Neuronal stem cell (in vitro differentiated cells): ENCODE measurements around the gene MCCD1.

Experiments used
- DNase-seq: peaks from one replicate; pipeline ENCODE4 v3.0.0-alpha.2; 2013; ENCODE audit warnings: low spot score
- H2AFZ ChIP-seq: one replicate; pipeline ENCODE4 v1.6.1; 2013; ENCODE audit warnings: mild to moderate bottlenecking, low read length, inconsistent platforms
- H2AK5ac ChIP-seq: 2 replicates; pipeline ENCODE4 v1.6.1; 2013; ENCODE audit warnings: low read depth, mild to moderate bottlenecking, inconsistent platforms, low read length, moderate library complexity, mixed read lengths
- H2BK120ac ChIP-seq: 2 replicates; pipeline ENCODE4 v1.6.1; 2013; ENCODE audit warnings: low read depth, mild to moderate bottlenecking, inconsistent platforms, low read length, moderate library complexity, mixed read lengths
- H2BK12ac ChIP-seq: one replicate; pipeline ENCODE4 v1.6.1; 2013; ENCODE audit warnings: low read length, inconsistent platforms
- H2BK15ac ChIP-seq: 2 replicates; pipeline ENCODE4 v1.6.1; 2013; ENCODE audit warnings: mild to moderate bottlenecking, low read length, inconsistent platforms, mixed read lengths
- H2BK5ac ChIP-seq: one replicate; pipeline ENCODE4 v1.6.1; 2013; ENCODE audit warnings: inconsistent platforms, mild to moderate bottlenecking, low read length, moderate library complexity
- H3K14ac ChIP-seq: one replicate; pipeline ENCODE4 v1.6.1; 2013; ENCODE audit warnings: low read length, inconsistent platforms
- H3K18ac ChIP-seq: 2 replicates; pipeline ENCODE4 v1.6.1; 2013; ENCODE audit warnings: low read length, inconsistent platforms
- H3K23ac ChIP-seq: 2 replicates; pipeline ENCODE4 v1.6.1; 2013; ENCODE audit warnings: low read depth, mild to moderate bottlenecking, mixed read lengths, low read length, inconsistent platforms; ENCODE audit not compliant: poor library complexity
- H3K27ac ChIP-seq: replicated peaks from 3 replicates; pipeline ENCODE4 v1.5.1; 2013; ENCODE audit warnings: low read length, inconsistent platforms
- H3K27me3 ChIP-seq, 3 experiments: 2 replicates each; pipeline ENCODE4 v1.6.1; 2013; ENCODE audit warnings: low read length in 3 of 3, mild to moderate bottlenecking in 2 of 3, inconsistent platforms in 1 of 3, low read depth in 1 of 3, mixed read lengths in 1 of 3, moderate library complexity in 1 of 3; ENCODE audit not compliant: control insufficient read depth in 3 of 3, insufficient read depth in 3 of 3
- H3K36me3 ChIP-seq, 2 donors: replicated peaks in 1 of 2; 2 replicates each; pipeline ENCODE4 v1.6.1; 2013; ENCODE audit warnings: low read length in 2 of 2; ENCODE audit not compliant: control insufficient read depth in 2 of 2, insufficient read depth in 2 of 2
- H3K4ac ChIP-seq: 2 replicates; pipeline ENCODE4 v1.6.1; 2013; ENCODE audit warnings: inconsistent platforms, mild to moderate bottlenecking, low read length, moderate library complexity
- H3K4me1 ChIP-seq, 2 donors: 1 replicate in 1 of 2; 2 replicates in 1 of 2; pipeline ENCODE4 v1.6.1; 2013; ENCODE audit warnings: low read length in 2 of 2, low read depth in 1 of 2; ENCODE audit not compliant: control insufficient read depth in 2 of 2, insufficient read depth in 1 of 2
- H3K4me2 ChIP-seq: one replicate; pipeline ENCODE4 v1.6.1; 2013; ENCODE audit warnings: mild to moderate bottlenecking, low read length, inconsistent platforms; ENCODE audit not compliant: insufficient read depth, poor library complexity, severe bottlenecking
- H3K4me3 ChIP-seq, 2 donors: 2 replicates each; pipeline ENCODE4 v1.5.1; 2013; ENCODE audit warnings: low read length in 2 of 2, mild to moderate bottlenecking in 2 of 2, inconsistent platforms in 1 of 2, moderate library complexity in 1 of 2
- H3K79me1 ChIP-seq: one replicate; pipeline ENCODE4 v1.6.1; 2013; ENCODE audit warnings: low read depth, mild to moderate bottlenecking, inconsistent platforms, low read length, moderate library complexity
- H3K9ac ChIP-seq: one replicate; pipeline ENCODE4 v1.6.1; 2013; ENCODE audit warnings: mild to moderate bottlenecking, low read depth, low read length, inconsistent platforms; ENCODE audit not compliant: poor library complexity
- H3K9me3 ChIP-seq, 2 donors: replicated peaks in 1 of 2; 2 replicates each; pipeline versions ENCODE3 to v1.6.1; 2013; ENCODE audit warnings: low read length in 2 of 2, mild to moderate bottlenecking in 2 of 2, inconsistent platforms in 1 of 2, low read depth in 1 of 2, mixed read lengths in 1 of 2, moderate library complexity in 1 of 2; ENCODE audit not compliant: control insufficient read depth in 2 of 2, insufficient read depth in 1 of 2
- H4K8ac ChIP-seq: one replicate; pipeline ENCODE4 v1.6.1; 2013; ENCODE audit warnings: low read depth, mild to moderate bottlenecking, inconsistent platforms, low read length, moderate library complexity
- H4K91ac ChIP-seq: one replicate; pipeline ENCODE4 v1.6.1; 2013; ENCODE audit warnings: low read length, low read depth, mild to moderate bottlenecking, inconsistent platforms; ENCODE audit not compliant: poor library complexity
- WGBS, 2 donors: extraction: QIAGEN DNeasy Blood & Tissue Kit; methylation state at CpG; one replicate each; pipeline ENCODE4 v1.1.7; 2013; ENCODE audit warnings: missing lambda C conversion rate in 2 of 2, mixed read lengths in 1 of 2; ENCODE audit not compliant: insufficient read length in 2 of 2, insufficient replicate concordance in 1 of 2; ENCODE audit errors: extremely low coverage in 2 of 2; 5-methylcytosine and 5-hydroxymethylcytosine counted together

The MCCD1 gene

DNA sequence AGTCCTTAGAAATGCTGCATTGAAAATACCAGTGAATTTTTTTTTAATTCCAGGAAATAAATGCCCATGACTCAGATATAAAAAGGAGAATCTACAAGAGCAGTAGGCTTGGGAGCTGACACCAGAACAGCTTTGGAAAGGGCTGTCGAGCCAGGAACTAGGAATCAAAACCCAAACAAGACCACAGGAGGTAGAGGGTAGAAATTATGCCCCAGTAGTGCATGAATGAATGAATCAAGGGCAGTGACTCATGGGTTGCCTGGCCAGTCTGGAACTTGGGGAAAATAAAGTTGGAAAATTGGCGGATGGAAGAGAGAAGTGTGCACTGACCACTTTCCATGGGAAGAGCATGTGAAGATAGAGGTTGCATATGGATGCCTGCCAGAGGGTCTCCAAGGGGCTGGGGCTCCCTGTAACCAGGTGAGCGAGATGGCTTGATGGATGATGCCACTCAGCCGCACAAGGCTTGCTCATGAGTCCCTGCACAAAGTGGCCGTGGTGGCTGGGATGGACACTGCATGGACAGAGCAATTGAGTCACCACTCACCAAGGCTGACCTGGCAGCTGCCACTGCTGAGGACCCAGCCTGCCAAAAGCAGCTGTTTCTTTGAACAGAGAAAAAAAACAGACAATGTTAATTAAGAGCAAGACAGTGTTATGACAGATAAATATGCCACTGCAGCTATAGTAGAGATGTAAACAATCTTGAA, 15.2 kb upstream of the MCCD1 start:
- Histone ChIP-seq H3K18ac (peak overlapping the region; percentile 81), H4K8ac (no peak overlapping the region), H3K4me3 (no peak overlapping the region), H4K91ac (no peak overlapping the region), H2BK15ac (no peak overlapping the region), H3K4ac (no peak overlapping the region), H3K23ac (no peak overlapping the region), H2AFZ (no peak overlapping the region), H3K9me3 (peaks cover 0 to 4% of the 10 kb centered on the region in 2 donors), H2BK120ac (no peak overlapping the region), H3K27me3 (peaks cover 0 to 27% (median 0%) of the 10 kb centered on the region in 3 experiments), H3K4me1 (no peaks in the 10 kb centered on the region), H3K4me2 (no peak overlapping the region), H3K36me3 (peaks cover 0 to 3% of the 10 kb centered on the region in 2 donors), H2AK5ac (no peak overlapping the region), H2BK12ac (no peak overlapping the region), H3K27ac (no peak overlapping the region), H3K79me1 (peaks cover 2% of the 10 kb centered on the region), H3K14ac (no peak overlapping the region), H3K9ac (no peak overlapping the region), H2BK5ac (no peak overlapping the region)
- WGBS, 2 donors, result no CpG with 5 or more reads among the region's 5 CpGs
- DNase-seq, result no peak

GRCh38 chr6:31521835-31522234, 6.9 kb upstream of the MCCD1 start:
- H2BK5ac ChIP-seq, result no peak overlapping the region
- H2AK5ac ChIP-seq, result no peak overlapping the region
- H3K4ac ChIP-seq, result no peak overlapping the region
- peaks cover 0 to 8% (median 0%) of the 10 kb centered on the region in 3 experiments for H3K27me3 ChIP-seq
- no peak for DNase-seq
- H3K79me1 ChIP-seq, result no peaks in the 10 kb centered on the region
- no peak overlapping the region for H3K27ac ChIP-seq
- no peaks in the 10 kb centered on the region for H3K4me1 ChIP-seq
- H2AFZ ChIP-seq, result no peak overlapping the region
- H4K91ac ChIP-seq, result no peak overlapping the region
- H2BK120ac ChIP-seq, result no peak overlapping the region
- H4K8ac ChIP-seq, result no peak overlapping the region
- H3K4me2 ChIP-seq, result no peak overlapping the region
- no peak overlapping the region for H3K23ac ChIP-seq
- H3K18ac ChIP-seq, result no peak overlapping the region
- WGBS, 2 donors, result no CpG with 5 or more reads among the region's 3 CpGs
- no peak overlapping the region for H3K14ac ChIP-seq
- no peak overlapping the region for H2BK15ac ChIP-seq
- H3K4me3 ChIP-seq, result no peak overlapping the region
- no peak overlapping the region for H2BK12ac ChIP-seq
- no peak overlapping the region for H3K9ac ChIP-seq
- peaks cover 0 to 2% of the 10 kb centered on the region in 2 donors for H3K9me3 ChIP-seq
- no peaks in the 10 kb centered on the region for H3K36me3 ChIP-seq

DNA sequence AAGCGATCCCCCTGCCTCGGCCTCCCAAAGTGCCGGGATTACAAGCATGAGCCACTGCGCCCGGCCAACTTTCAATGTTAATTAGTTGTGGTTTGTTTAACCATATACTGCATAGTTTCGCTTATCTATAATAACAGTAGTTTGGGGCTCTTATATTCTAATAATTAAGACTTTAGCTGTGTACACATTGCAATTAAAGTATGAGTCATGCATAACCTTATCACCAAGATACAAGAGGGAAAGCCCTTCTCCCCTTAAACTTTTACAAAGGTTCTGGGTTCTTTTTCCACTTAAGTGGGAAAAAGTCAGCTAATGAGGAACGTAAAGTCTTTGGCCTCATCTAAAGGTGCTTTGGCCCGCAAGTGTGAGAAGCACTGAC, 3.2 kb upstream of the MCCD1 start:
- no peak overlapping the region for H2AK5ac ChIP-seq
- no peaks in the 10 kb centered on the region for H3K79me1 ChIP-seq
- H3K27ac ChIP-seq, result no peak overlapping the region
- no peak overlapping the region for H3K23ac ChIP-seq
- no peak overlapping the region for H3K14ac ChIP-seq
- no peak overlapping the region for H3K4me3 ChIP-seq
- H2BK120ac ChIP-seq, result no peak overlapping the region
- peaks cover 0 to 2% of the 10 kb centered on the region in 2 donors for H3K9me3 ChIP-seq
- no peak for DNase-seq
- WGBS, 2 donors, result no CpG with 5 or more reads among the region's 8 CpGs
- H3K4me1 ChIP-seq, result peaks cover 0 to 2% of the 10 kb centered on the region in 2 donors
- no peak overlapping the region for H2BK12ac ChIP-seq
- no peak overlapping the region for H3K18ac ChIP-seq
- H4K91ac ChIP-seq, result no peak overlapping the region
- H3K27me3 ChIP-seq, result no peaks in the 10 kb centered on the region
- H3K4me2 ChIP-seq, result no peak overlapping the region
- H2AFZ ChIP-seq, result no peak overlapping the region
- H2BK5ac ChIP-seq, result no peak overlapping the region
- peaks cover 7 to 13% of the 10 kb centered on the region in 2 donors for H3K36me3 ChIP-seq
- no peak overlapping the region for H4K8ac ChIP-seq
- H3K9ac ChIP-seq, result no peak overlapping the region
- H3K4ac ChIP-seq, result no peak overlapping the region
- H2BK15ac ChIP-seq, result no peak overlapping the region

GRCh38 chr6:31525932-31526591, 2.7 kb upstream of the MCCD1 start:
- H2AK5ac ChIP-seq, result no peak overlapping the region
- H3K9me3 ChIP-seq, result peaks cover 0 to 2% of the 10 kb centered on the region in 2 donors
- DNase-seq, result no peak
- no peak overlapping the region for H3K4me3 ChIP-seq
- no peaks in the 10 kb centered on the region for H3K79me1 ChIP-seq
- H3K27me3 ChIP-seq, result no peaks in the 10 kb centered on the region
- no peak overlapping the region for H4K91ac ChIP-seq
- no peak overlapping the region for H2BK15ac ChIP-seq
- H3K4me1 ChIP-seq, result peaks cover 0 to 2% of the 10 kb centered on the region in 2 donors
- H3K4ac ChIP-seq, result no peak overlapping the region
- H3K23ac ChIP-seq, result no peak overlapping the region
- H2AFZ ChIP-seq, result no peak overlapping the region
- H2BK120ac ChIP-seq, result no peak overlapping the region
- no peak overlapping the region for H3K9ac ChIP-seq
- H2BK12ac ChIP-seq, result no peak overlapping the region
- no peak overlapping the region for H2BK5ac ChIP-seq
- no peak overlapping the region for H4K8ac ChIP-seq
- H3K4me2 ChIP-seq, result no peak overlapping the region
- H3K14ac ChIP-seq, result no peak overlapping the region
- peaks cover 12 to 18% of the 10 kb centered on the region in 2 donors for H3K36me3 ChIP-seq
- WGBS, 2 donors, result no CpG with 5 or more reads among the region's 4 CpGs
- H3K27ac ChIP-seq, result no peak overlapping the region
- H3K18ac ChIP-seq, result no peak overlapping the region
